Endometrium (tissue), 2 donors: ENCODE measurements around the gene RNF17.

Experiments
- FAIRE-seq: peaks from 2 replicates; lab custom pipeline; 2012; peaks lifted over from hg19 to GRCh38; lab: Jason Lieb, UNC
- donor health status: control.
- donor health status: control.

Gene RNF17

GRCh38 chr13:24900507-24900906 is 136.5 kb downstream of the RNF17 start:
- no peak for FAIRE-seq

- FAIRE-seq: no peak
These were observed 141.3 kb downstream of the RNF17 start for GRCh38 chr13:24905242-24905641.

- no peak for FAIRE-seq
These were observed 142.3 kb downstream of the RNF17 start for GRCh38 chr13:24906268-24906667.

GRCh38 chr13:24910502-24911132 is 146.6 kb downstream of the RNF17 start:
- FAIRE-seq: no peak

- no peak for FAIRE-seq
These were observed 147.4 kb downstream of the RNF17 start for GRCh38 chr13:24911133-24911908.

- FAIRE-seq: no peak
These were observed 152.5 kb downstream of the RNF17 start for GRCh38 chr13:24916464-24916863.

- no peak for FAIRE-seq
These were observed 157.0 kb downstream of the RNF17 start for GRCh38 chr13:24921003-24921402.

GRCh38 chr13:24921881-24922280 is 157.9 kb downstream of the RNF17 start:
- FAIRE-seq: no peak

- FAIRE-seq: no peak
These were observed 158.4 kb downstream of the RNF17 start for GRCh38 chr13:24922387-24922744.

GRCh38 chr13:24922745-24923591 is 159.0 kb downstream of the RNF17 start:
- FAIRE-seq: peak; percentile 93

GRCh38 chr13:24925318-24926231 is 161.6 kb downstream of the RNF17 start:
- no peak for FAIRE-seq

GRCh38 chr13:24927810-24928404 is 163.9 kb downstream of the RNF17 start:
- no peak for FAIRE-seq

- no peak for FAIRE-seq
These were observed 165.2 kb downstream of the RNF17 start for GRCh38 chr13:24929196-24929595.
